Neuronal stem cell (in vitro differentiated cells): ENCODE measurements around the gene STARD9.

Experiments
- DNase-seq: peaks from one replicate; pipeline ENCODE4 v3.0.0-alpha.2; 2013; ENCODE audit warnings: low spot score
- H2AFZ ChIP-seq: one replicate; pipeline ENCODE4 v1.6.1; 2013; ENCODE audit warnings: mild to moderate bottlenecking, low read length, inconsistent platforms
- H2AK5ac ChIP-seq: 2 replicates; pipeline ENCODE4 v1.6.1; 2013; ENCODE audit warnings: low read depth, mild to moderate bottlenecking, inconsistent platforms, low read length, moderate library complexity, mixed read lengths
- H2BK120ac ChIP-seq: 2 replicates; pipeline ENCODE4 v1.6.1; 2013; ENCODE audit warnings: low read depth, mild to moderate bottlenecking, inconsistent platforms, low read length, moderate library complexity, mixed read lengths
- H2BK12ac ChIP-seq: one replicate; pipeline ENCODE4 v1.6.1; 2013; ENCODE audit warnings: low read length, inconsistent platforms
- H2BK15ac ChIP-seq: 2 replicates; pipeline ENCODE4 v1.6.1; 2013; ENCODE audit warnings: mild to moderate bottlenecking, low read length, inconsistent platforms, mixed read lengths
- H2BK5ac ChIP-seq: one replicate; pipeline ENCODE4 v1.6.1; 2013; ENCODE audit warnings: inconsistent platforms, mild to moderate bottlenecking, low read length, moderate library complexity
- H3K14ac ChIP-seq: one replicate; pipeline ENCODE4 v1.6.1; 2013; ENCODE audit warnings: low read length, inconsistent platforms
- H3K18ac ChIP-seq: 2 replicates; pipeline ENCODE4 v1.6.1; 2013; ENCODE audit warnings: low read length, inconsistent platforms
- H3K23ac ChIP-seq: 2 replicates; pipeline ENCODE4 v1.6.1; 2013; ENCODE audit warnings: low read depth, mild to moderate bottlenecking, mixed read lengths, low read length, inconsistent platforms; ENCODE audit not compliant: poor library complexity
- H3K27ac ChIP-seq: replicated peaks from 3 replicates; pipeline ENCODE4 v1.5.1; 2013; ENCODE audit warnings: low read length, inconsistent platforms
- H3K27me3 ChIP-seq, 3 experiments: 2 replicates each; pipeline ENCODE4 v1.6.1; 2013; ENCODE audit warnings: low read length in 3 of 3, mild to moderate bottlenecking in 2 of 3, inconsistent platforms in 1 of 3, low read depth in 1 of 3, mixed read lengths in 1 of 3, moderate library complexity in 1 of 3; ENCODE audit not compliant: control insufficient read depth in 3 of 3, insufficient read depth in 3 of 3
- H3K36me3 ChIP-seq, 2 donors: replicated peaks in 1 of 2; 2 replicates each; pipeline ENCODE4 v1.6.1; 2013; ENCODE audit warnings: low read length in 2 of 2; ENCODE audit not compliant: control insufficient read depth in 2 of 2, insufficient read depth in 2 of 2
- H3K4ac ChIP-seq: 2 replicates; pipeline ENCODE4 v1.6.1; 2013; ENCODE audit warnings: inconsistent platforms, mild to moderate bottlenecking, low read length, moderate library complexity
- H3K4me1 ChIP-seq, 2 donors: 1 replicate in 1 of 2; 2 replicates in 1 of 2; pipeline ENCODE4 v1.6.1; 2013; ENCODE audit warnings: low read length in 2 of 2, low read depth in 1 of 2; ENCODE audit not compliant: control insufficient read depth in 2 of 2, insufficient read depth in 1 of 2
- H3K4me2 ChIP-seq: one replicate; pipeline ENCODE4 v1.6.1; 2013; ENCODE audit warnings: mild to moderate bottlenecking, low read length, inconsistent platforms; ENCODE audit not compliant: insufficient read depth, poor library complexity, severe bottlenecking
- H3K4me3 ChIP-seq, 2 donors: 2 replicates each; pipeline ENCODE4 v1.5.1; 2013; ENCODE audit warnings: low read length in 2 of 2, mild to moderate bottlenecking in 2 of 2, inconsistent platforms in 1 of 2, moderate library complexity in 1 of 2
- H3K79me1 ChIP-seq: one replicate; pipeline ENCODE4 v1.6.1; 2013; ENCODE audit warnings: low read depth, mild to moderate bottlenecking, inconsistent platforms, low read length, moderate library complexity
- H3K9ac ChIP-seq: one replicate; pipeline ENCODE4 v1.6.1; 2013; ENCODE audit warnings: mild to moderate bottlenecking, low read depth, low read length, inconsistent platforms; ENCODE audit not compliant: poor library complexity
- H3K9me3 ChIP-seq, 2 donors: replicated peaks in 1 of 2; 2 replicates each; pipeline versions ENCODE3 to v1.6.1; 2013; ENCODE audit warnings: low read length in 2 of 2, mild to moderate bottlenecking in 2 of 2, inconsistent platforms in 1 of 2, low read depth in 1 of 2, mixed read lengths in 1 of 2, moderate library complexity in 1 of 2; ENCODE audit not compliant: control insufficient read depth in 2 of 2, insufficient read depth in 1 of 2
- H4K8ac ChIP-seq: one replicate; pipeline ENCODE4 v1.6.1; 2013; ENCODE audit warnings: low read depth, mild to moderate bottlenecking, inconsistent platforms, low read length, moderate library complexity
- H4K91ac ChIP-seq: one replicate; pipeline ENCODE4 v1.6.1; 2013; ENCODE audit warnings: low read length, low read depth, mild to moderate bottlenecking, inconsistent platforms; ENCODE audit not compliant: poor library complexity
- WGBS, 2 donors: extraction: QIAGEN DNeasy Blood & Tissue Kit; methylation state at CpG; one replicate each; pipeline ENCODE4 v1.1.7; 2013; ENCODE audit warnings: missing lambda C conversion rate in 2 of 2, mixed read lengths in 1 of 2; ENCODE audit not compliant: insufficient read length in 2 of 2, insufficient replicate concordance in 1 of 2; ENCODE audit errors: extremely low coverage in 2 of 2; 5-methylcytosine and 5-hydroxymethylcytosine counted together

Gene STARD9

GRCh38 chr15:42604894-42605744 is 29.7 kb downstream of the STARD9 start:
- Histone ChIP-seq H2BK120ac (no peak overlapping the region), H3K14ac (no peak overlapping the region), H2BK15ac (no peak overlapping the region), H3K4me1 (peaks cover 0 to 4% of the 10 kb centered on the region in 2 donors), H2AK5ac (no peak overlapping the region), H3K27ac (no peak overlapping the region), H3K27me3 (no peaks in the 10 kb centered on the region), H3K4me2 (no peak overlapping the region), H3K9ac (no peak overlapping the region), H2BK12ac (no peak overlapping the region), H2AFZ (no peak overlapping the region), H3K9me3 (peaks cover 2 to 20% of the 10 kb centered on the region in 2 donors), H3K4me3 (no peak overlapping the region), H3K36me3 (peaks cover 0 to 49% of the 10 kb centered on the region in 2 donors), H4K91ac (no peak overlapping the region), H2BK5ac (no peak overlapping the region), H3K4ac (no peak overlapping the region), H3K18ac (no peak overlapping the region), H3K23ac (no peak overlapping the region), H3K79me1 (no peaks in the 10 kb centered on the region), H4K8ac (no peak overlapping the region)
- no CpG with 5 or more reads among the region's 8 CpGs for WGBS, 2 donors
- no peak for DNase-seq

- Histone ChIP-seq H3K27ac (no peak overlapping the region), H3K14ac (no peak overlapping the region), H2AFZ (no peak overlapping the region), H3K4me1 (peaks cover 0 to 4% of the 10 kb centered on the region in 2 donors), H3K36me3 (peaks cover 0 to 47% of the 10 kb centered on the region in 2 donors), H4K91ac (no peak overlapping the region), H3K18ac (no peak overlapping the region), H3K4me3 (no peak overlapping the region), H3K4me2 (no peak overlapping the region), H2AK5ac (no peak overlapping the region), H2BK12ac (no peak overlapping the region), H2BK120ac (no peak overlapping the region), H3K27me3 (no peaks in the 10 kb centered on the region), H3K9me3 (peaks cover 2 to 19% of the 10 kb centered on the region in 2 donors), H4K8ac (no peak overlapping the region), H3K4ac (no peak overlapping the region), H2BK15ac (no peak overlapping the region), H3K23ac (no peak overlapping the region), H3K9ac (no peak overlapping the region), H2BK5ac (no peak overlapping the region), H3K79me1 (no peaks in the 10 kb centered on the region)
- WGBS, 2 donors = no CpG with 5 or more reads among the region's 3 CpGs
- DNase-seq = no peak
Observed at GRCh38 chr15:42605796-42606195, 30.4 kb downstream of the STARD9 start.

- DNase-seq = no peak
- Histone ChIP-seq H3K27me3 (no peaks in the 10 kb centered on the region), H3K4me2 (no peak overlapping the region), H4K8ac (no peak overlapping the region), H3K23ac (no peak overlapping the region), H3K18ac (no peak overlapping the region), H3K27ac (no peak overlapping the region), H3K9ac (no peak overlapping the region), H3K79me1 (no peaks in the 10 kb centered on the region), H2BK15ac (no peak overlapping the region), H2BK5ac (no peak overlapping the region), H2AK5ac (no peak overlapping the region), H2BK12ac (no peak overlapping the region), H2AFZ (no peak overlapping the region), H3K4me3 (no peak overlapping the region), H3K4me1 (peaks cover 0 to 4% of the 10 kb centered on the region in 2 donors), H3K4ac (no peak overlapping the region), H3K9me3 (peaks cover 0 to 3% of the 10 kb centered on the region in 2 donors), H3K14ac (no peak overlapping the region), H2BK120ac (no peak overlapping the region), H3K36me3 (peaks cover 0 to 34% of the 10 kb centered on the region in 2 donors), H4K91ac (no peak overlapping the region)
- WGBS, 2 donors = no CpG with 5 or more reads among the region's 4 CpGs
Observed at GRCh38 chr15:42608110-42608531, 32.7 kb downstream of the STARD9 start.

- Histone ChIP-seq H3K4me1 (peaks cover 0 to 4% of the 10 kb centered on the region in 2 donors), H2BK120ac (no peak overlapping the region), H2AFZ (no peak overlapping the region), H3K18ac (no peak overlapping the region), H2AK5ac (no peak overlapping the region), H2BK12ac (no peak overlapping the region), H3K4ac (no peak overlapping the region), H2BK5ac (no peak overlapping the region), H3K4me3 (no peak overlapping the region), H3K9ac (no peak overlapping the region), H3K9me3 (no peaks in the 10 kb centered on the region), H3K27me3 (no peaks in the 10 kb centered on the region), H3K23ac (no peak overlapping the region), H3K36me3 (peaks cover 0 to 28% of the 10 kb centered on the region in 2 donors), H4K8ac (no peak overlapping the region), H3K27ac (no peak overlapping the region), H3K79me1 (no peaks in the 10 kb centered on the region), H3K4me2 (no peak overlapping the region), H2BK15ac (no peak overlapping the region), H3K14ac (no peak overlapping the region), H4K91ac (no peak overlapping the region)
- no peak for DNase-seq
- no CpG with 5 or more reads among the region's 7 CpGs for WGBS, 2 donors
Observed at GRCh38 chr15:42608752-42609488, 33.5 kb downstream of the STARD9 start.
